Measurements from ENCODE around the gene PGA5.

The PGA5 gene

DNA sequence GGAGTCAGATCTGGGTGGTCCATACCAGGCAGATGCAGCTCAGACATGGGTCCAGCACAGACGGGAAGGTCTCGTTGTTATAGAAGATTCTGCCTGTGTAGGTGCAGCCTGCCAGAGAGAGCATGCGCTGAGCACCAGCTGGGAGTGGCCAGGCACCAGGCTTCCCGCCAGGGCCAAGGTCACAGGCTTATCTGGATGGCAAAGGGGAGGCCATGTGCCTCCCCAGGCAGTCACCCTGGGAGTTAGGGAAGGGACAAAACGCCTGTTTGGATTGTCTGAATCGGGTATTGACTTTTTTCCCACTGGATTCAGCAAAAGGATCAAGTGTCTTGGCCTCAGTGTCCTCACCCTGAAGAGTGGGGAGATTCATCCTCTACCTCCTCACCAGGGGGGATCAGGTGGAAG lies 26.5 kb downstream of the PGA5 start:
- DNase-seq (ENCODE audit: low read depth): no peak

- DNase-seq (ENCODE audit: low read depth): no peak
These were observed 27.7 kb downstream of the PGA5 start for GRCh38 chr11:61268588-61269250.

DNA sequence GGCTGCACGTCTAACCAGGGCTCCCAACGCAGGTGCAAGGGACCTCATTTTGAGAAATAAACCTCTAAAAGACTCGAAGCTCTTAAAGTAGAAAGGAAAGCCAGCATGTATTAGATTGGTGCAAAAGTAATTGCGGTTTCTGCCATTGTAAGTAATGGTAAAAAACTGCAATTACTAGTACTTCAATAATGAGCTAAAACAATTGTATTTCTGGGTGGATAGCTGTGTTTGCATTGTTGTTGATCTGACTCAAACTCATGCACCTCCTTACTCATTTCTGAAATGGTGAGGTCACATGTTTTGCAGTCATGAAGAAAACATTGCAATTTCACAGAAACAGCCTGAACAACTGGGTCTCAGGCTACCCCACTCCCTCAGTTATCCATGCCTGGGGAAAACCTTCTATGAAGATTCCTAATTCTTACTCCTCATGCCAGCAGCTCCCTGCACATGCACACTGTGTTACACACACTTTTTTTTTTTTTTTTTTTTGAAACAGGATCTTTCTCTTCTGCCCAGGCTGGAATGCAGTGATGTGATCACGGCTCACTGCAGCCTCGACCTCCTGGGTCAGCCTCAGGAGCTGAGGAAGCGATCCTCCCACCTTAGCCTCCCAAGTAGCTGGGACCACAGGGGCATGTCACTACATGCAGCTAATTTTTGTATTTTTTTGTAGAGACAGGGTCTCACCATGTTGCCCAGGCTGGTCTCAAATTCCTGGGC lies 29.5 kb downstream of the PGA5 start:
- DNase-seq (ENCODE audit: low read depth): no peak

DNA sequence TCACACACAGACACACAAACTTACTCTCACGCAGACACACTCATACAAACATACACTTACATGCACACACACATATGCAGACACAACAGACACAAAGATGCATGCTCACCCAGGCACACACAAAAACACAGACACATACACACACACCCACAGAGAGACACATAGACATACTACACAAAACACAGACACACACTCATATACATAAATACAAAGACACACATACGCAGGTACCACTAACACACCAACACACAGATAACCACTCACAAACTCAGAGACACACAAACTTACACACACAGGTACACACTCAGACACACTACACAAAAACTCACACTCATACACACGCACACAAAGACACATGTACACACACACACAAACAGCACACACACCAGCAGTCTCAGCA lies 31.8 kb downstream of the PGA5 start:
- no peak for DNase-seq (ENCODE audit: low read depth)

DNA sequence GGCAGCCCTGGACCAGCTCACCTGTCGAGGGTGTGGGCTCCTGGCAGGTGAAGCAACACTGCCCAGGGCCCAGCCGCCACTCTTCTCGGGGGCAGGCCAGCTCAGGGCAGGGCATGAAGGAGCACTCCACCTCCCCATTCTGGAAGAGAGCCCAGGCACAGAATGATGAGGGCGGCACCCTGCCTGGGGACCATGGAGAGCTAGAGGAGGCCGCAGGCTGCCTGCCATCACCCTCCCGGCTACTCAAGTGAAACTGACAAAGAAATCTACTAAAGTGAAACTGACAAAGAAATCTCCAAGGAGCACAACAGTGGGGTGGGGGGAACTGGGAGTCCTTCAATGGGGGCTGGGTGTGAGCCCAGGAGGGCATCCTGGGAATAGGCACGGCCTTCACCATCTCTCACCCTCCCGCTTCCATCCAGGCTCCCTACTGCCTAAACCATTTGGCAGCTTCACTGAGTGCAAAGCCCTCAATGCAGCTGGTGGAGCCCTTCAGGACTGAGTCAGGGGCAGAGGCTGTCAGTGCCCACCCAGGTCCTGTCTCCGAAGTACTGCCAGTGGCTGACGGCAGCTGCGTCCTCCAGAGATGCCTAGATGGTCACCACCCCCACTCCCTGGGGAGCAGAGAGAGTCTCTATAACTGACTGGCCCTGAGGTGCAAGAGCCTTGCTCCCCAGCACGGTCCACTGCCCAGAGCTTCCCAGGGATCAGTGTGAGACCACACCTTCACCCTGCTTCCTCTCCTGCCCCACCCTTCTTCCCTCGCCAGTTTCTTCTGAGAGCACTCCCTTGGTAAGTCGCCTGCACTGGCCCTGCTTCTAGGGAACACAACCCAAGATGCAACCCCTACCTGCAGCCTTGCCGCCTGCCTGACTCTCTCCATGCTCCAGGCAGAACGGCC lies 32.5 kb downstream of the PGA5 start:
- no peak for DNase-seq (ENCODE audit: low read depth)

DNA sequence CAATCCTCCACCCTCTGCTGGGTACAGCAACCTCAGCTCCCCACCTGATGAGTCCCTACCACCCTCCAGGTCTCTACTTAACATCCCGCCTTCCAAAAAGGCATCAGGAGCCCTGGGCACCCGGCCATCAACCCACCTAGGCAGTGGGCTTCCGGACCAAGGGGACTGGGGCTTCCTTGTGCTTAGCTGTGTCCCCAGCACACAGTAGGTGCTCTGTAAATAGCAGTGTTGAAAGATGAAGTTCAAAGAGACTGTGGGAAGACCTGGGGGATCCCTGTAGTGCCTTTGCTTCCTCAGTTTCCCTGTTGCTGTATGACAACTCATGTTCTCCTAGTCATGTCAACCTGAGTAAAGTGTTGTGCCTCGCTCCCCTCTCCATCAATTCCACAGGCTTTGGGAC lies 33.1 kb downstream of the PGA5 start:
- no peak for DNase-seq (ENCODE audit: low read depth)

- no peak for DNase-seq (ENCODE audit: low read depth)
These were observed 34.2 kb downstream of the PGA5 start for GRCh38 chr11:61275191-61275590.

DNA sequence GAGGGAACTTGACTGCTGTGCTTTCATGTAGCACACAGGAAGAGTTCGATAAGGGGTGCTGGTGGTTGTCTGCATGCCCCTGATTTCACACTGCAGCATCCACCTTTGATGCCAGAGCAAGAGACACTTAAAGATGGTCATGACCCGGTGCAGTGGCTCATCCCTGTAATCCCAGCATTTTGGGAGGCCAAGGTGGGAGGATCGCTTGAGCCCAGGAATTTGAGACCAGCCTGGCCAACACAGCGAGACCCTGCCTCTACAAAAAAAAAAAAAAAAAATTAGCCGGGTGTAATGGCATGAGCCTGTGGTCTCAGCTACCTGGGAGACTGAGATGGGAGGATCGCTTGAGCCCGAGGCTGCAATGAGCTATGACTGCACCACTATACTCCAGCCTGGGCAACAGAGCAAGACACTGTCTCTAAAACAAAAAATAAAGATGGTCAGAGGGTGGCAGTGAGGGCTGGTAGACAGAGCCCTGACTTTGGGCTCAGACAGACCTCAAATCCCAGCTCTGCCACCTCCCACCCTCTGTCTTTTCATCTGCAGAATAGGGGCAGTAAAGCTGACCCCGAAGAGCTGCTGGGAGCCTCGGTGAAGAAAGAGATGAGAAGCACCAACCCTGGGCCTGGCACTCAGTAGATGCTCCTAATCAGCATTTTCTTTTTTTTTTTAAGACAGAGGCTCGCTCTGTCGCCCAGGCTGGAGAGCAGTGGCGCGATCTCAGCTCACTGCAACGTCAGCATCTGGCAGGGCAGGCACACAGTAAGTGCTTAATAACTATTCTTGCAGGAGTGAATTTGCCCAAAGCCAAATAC lies 36.4 kb downstream of the PGA5 start:
- no peak for DNase-seq (ENCODE audit: low read depth)

- DNase-seq (ENCODE audit: low read depth): no peak
These were observed 37.1 kb downstream of the PGA5 start for GRCh38 chr11:61278001-61278470.

GRCh38 chr11:61279934-61280659 lies 39.1 kb downstream of the PGA5 start:
- DNase-seq (ENCODE audit: low read depth): no peak

GRCh38 chr11:61280883-61281580 lies 40.1 kb downstream of the PGA5 start:
- DNase-seq (ENCODE audit: low read depth): no peak

DNA sequence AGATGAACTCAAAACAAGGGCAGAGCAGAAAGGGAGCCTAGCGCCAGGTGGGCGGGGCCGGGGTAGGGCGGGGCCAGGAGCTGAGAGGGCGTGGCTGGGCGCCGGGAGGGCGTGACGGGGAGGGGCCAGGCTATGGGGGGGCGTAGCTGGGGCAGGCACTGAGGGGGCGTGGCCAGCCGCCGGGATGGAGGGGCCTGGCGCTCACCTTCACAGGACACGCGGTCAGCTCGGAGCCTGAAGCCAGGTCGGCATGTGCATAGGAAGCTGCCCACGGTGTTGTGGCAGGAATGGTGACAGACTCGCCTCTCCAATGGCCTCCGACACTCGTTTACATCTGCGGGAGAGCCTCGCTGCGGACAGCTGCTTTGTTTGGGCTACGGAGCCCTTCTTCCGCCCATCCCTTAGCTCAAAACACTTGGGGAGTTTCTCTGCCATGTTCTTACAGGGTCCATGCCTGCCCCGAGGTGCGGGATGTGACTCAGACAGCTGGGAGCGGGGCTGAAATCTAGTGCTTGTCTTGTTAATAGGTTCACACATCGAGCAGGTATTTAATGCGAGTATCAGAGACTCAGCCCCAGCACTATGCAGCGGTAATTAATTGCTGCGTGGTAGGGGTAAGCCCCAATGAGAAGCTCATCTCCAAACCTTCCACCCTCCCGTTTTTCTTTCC lies 40.7 kb downstream of the PGA5 start:
- no peak for DNase-seq (ENCODE audit: low read depth)

DNA sequence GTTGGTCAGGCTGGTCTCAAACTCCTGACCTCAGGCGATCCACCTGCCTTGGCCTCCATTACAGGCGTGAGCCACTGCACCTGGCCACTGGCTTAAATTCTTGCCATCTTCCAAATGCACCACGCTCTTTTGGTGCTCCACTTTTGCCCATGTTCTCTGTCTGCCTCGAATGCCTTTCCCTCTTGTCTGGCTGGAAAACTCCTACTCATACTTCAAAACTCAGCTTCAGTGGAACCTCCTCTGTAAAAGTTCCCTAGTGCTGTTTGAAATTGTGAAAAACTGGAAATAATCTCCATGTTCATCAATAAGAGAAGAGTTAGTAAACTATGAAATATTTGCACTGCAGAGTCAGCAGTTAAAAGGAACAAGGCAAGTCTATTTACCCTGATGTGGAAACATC lies 42.6 kb downstream of the PGA5 start:
- DNase-seq (ENCODE audit: low read depth): no peak

DNA sequence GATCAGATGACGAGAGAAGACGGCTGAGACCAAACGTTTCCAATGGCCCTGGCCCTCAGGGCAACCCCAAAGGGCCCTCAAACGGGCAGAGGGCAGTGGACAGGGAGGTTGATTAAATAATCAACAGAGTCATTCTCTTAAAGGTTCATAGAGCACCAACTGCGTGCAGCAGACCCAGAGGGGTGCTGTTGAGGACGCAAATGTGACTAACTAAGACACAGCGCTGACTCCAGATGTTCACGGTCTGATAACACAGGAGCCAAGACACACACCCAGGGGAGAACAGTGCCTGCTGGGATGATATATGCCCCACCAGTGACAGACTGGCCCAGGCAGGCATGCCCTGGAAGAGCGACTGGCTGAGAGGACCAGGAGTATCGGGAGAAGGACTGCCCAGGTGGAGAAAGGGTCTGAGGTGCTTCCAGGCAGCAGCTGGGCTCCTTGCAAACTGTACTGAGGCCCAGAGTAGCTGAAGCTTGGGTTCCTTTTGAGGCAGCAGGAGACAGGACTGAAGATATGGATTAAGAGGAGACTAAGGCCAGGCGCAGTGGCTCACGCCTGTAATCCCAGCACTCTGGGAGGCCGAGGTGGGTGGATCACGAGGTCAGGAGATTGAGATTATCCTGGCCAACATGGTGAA lies 46.5 kb downstream of the PGA5 start:
- DNase-seq (ENCODE audit: low read depth): no peak

- no peak for DNase-seq (ENCODE audit: low read depth)
These were observed 50.1 kb downstream of the PGA5 start for GRCh38 chr11:61290905-61291690.

DNA sequence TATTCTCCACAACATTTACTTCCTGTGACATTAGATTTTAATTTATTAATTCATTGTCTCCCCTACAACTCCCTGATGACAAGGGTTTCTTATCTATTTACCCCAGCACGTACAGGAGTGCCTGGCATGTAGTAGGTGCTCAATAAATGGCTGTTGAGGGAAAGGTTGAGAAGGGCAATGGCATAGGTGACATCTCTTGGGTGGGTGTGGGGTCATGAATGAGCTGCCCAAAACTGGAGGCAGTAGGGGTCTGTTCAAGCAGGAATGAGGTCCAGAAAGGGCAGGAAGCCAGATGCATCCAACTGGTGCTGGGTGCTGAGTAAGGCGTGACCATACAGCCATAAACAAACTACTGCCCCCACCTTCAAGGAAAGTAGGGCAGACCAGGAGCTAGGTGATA lies 51.4 kb downstream of the PGA5 start:
- no peak for DNase-seq (ENCODE audit: low read depth)

GRCh38 chr11:61293867-61294716 lies 53.1 kb downstream of the PGA5 start:
- no peak for DNase-seq (ENCODE audit: low read depth)

All from T follicular helper cell (primary cell).